ENCODE results near the gene PPP2R5D.

DNA sequence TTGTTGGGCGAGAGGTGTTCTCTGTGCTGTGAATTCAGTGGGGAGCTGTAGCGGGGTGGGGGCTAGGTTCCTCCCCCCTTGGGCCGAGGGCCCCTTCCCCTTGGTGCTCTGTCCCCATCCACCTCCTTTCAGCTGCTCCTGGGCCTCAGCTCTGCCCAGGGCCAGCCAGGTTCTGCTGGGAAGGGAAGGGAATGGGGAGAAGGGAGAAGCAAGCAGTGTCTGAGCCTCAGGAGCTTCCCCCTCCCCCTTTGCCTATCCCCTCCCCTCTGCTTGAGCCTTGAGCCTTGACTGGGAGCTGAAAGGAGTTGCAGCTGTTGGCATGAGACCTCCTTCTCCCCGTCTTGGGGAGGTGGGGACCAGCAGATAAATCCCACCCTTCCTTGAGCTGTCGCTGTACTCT lies 36.5 kb downstream of the PPP2R5D start:
- TF ChIP-seq ZNF274 (IDR thresholded peaks at IDR 0.05; ENCODE audit: low read depth, low read length) (no peak), YY1 (IDR thresholded peaks at IDR 0.05; ENCODE audit: insufficient read depth, insufficient read length) (no peak)

Data from NT2/D1 (cell line).